ENCODE measurements around the gene EIF3B. TPM values are rescaled to one million over a fixed set of nuclear protein-coding genes. Genes with fewer than 3 reads are reported as not detected.
"Not testable (repeated sequence)": the region's sequence is repeated elsewhere in the genome, so short reads cannot be mapped to it uniquely, and the experiment has no call there.

The EIF3B gene
- total RNA-seq = 100 to 1,000 TPM in 6 of 7 donors, 10 to 100 TPM in 1; 79.6 to 150 (median 116) TPM
- polyA plus RNA-seq = 100 to 1,000 TPM in 1 of 3 donors, 10 to 100 TPM in 2; 78.1 to 117 (median 96.9) TPM
- long read RNA-seq, donor 1, transcript EIF3B-202 (19 exons, 2,966 nt) = major isoform, 8 of 11 reads
- long read RNA-seq, donor 1, partial matches to known transcripts = 0 of 11 reads
- long read RNA-seq, donor 1, other reads (novel, unspliced or antisense) = 0 of 11 reads
- long read RNA-seq, donor 2, transcript EIF3B-202 (19 exons, 2,966 nt) = minor isoform, 7 of 17 reads
- long read RNA-seq, donor 2, transcript EIF3B-201 (19 exons, 3,055 nt) = major isoform, 9 of 17 reads
- long read RNA-seq, donor 2, partial matches to known transcripts = 0 of 17 reads
- long read RNA-seq, donor 2, other reads (novel, unspliced or antisense) = 0 of 17 reads

- Histone ChIP-seq H3K27ac (peak within 1 kb of the TSS; percentile 96 to 100 (median 100)), H3K36me3 (peaks cover 0 to 29% (median 5%) of the 10 kb centered on the region in 6 donors), H3K4me1 (peaks cover 32 to 56% (median 53%) of the 10 kb centered on the region in 6 donors), H3K4me3 (peak within 1 kb of the TSS; percentile 86 to 100 (median 98)), H3K27me3 (replicated peaks in 1 of 7) (no peaks in the 10 kb centered on the region), H3K9me3 (no peaks in the 10 kb centered on the region)
- TF ChIP-seq POLR2A (IDR thresholded peaks at IDR 0.05) = peak in 2 of 3 donors; percentile 51 to 64
- TF ChIP-seq CTCF (IDR thresholded peaks at IDR 0.05 in 8 of 11, conservative IDR thresholded peaks at IDR 0.05 in 3 of 11) = peak in 2 of 11 experiments; percentile 11
- peak; percentile 92 to 94 (median 94) for TF ChIP-seq POLR2AphosphoS5 (IDR thresholded peaks at IDR 0.05)
- 0% methylated on average over 23 to 55 of the region's 55 CpGs for WGBS, 5 donors
- DNase-seq = peak; percentile 97
- intact Hi-C loops (cut with DNase I; ENCODE audit: low total_unique reads) = loop anchor here (5.0 kb wide), 1 partner anchor 112 kb away; the partner anchor contains the start of genes MRM2 and NUDT1
These were observed at the start of gene EIF3B for GRCh38 chr7:2354186-2354938. EIF3B (plus strand) TSS chr7:2354827; CDS start chr7:2354922, 95 bp downstream.

GRCh38 chr7:2305258-2305657, 49.4 kb upstream of the EIF3B start:
- DNase-seq; H3K9me3 ChIP-seq; intact Hi-C loops (cut with DNase I; ENCODE audit: low total_unique reads); H3K27me3 ChIP-seq (replicated peaks in 1 of 7): not testable (repeated sequence)
- WGBS, 5 donors = 86 to 90% (median 89%) methylated on average over 6 of the region's 6 CpGs
- Histone ChIP-seq H3K36me3 (peaks cover 0 to 14% (median 2%) of the 10 kb centered on the region in 6 donors), H3K27ac (peak overlapping the region; percentile 28 to 98 (median 84)), H3K4me1 (peaks cover 13 to 82% (median 65%) of the 10 kb centered on the region in 6 donors), H3K4me3 (peak overlapping the region in 4 of 8 donors; percentile 9 to 64 (median 30))

GRCh38 chr7:2306688-2307087, 47.9 kb upstream of the EIF3B start:
- H3K9me3 ChIP-seq = no peaks in the 10 kb centered on the region
- peaks cover 19 to 82% (median 63%) of the 10 kb centered on the region in 6 donors for H3K4me1 ChIP-seq
- no peak for DNase-seq
- peaks cover 0 to 14% (median 2%) of the 10 kb centered on the region in 6 donors for H3K36me3 ChIP-seq
- peak overlapping the region in 6 of 8 donors; percentile 15 to 64 (median 26) for H3K4me3 ChIP-seq
- no peaks in the 10 kb centered on the region for H3K27me3 ChIP-seq (replicated peaks in 1 of 7)
- intact Hi-C loops (cut with DNase I; ENCODE audit: low total_unique reads) = no loop called here
- TF ChIP-seq CTCF (IDR thresholded peaks at IDR 0.05 in 8 of 11, conservative IDR thresholded peaks at IDR 0.05 in 3 of 11) = no peak
- TF ChIP-seq POLR2AphosphoS5 (IDR thresholded peaks at IDR 0.05) = no peak
- no peak for TF ChIP-seq POLR2A (IDR thresholded peaks at IDR 0.05)
- H3K27ac ChIP-seq = peak overlapping the region in 7 of 8 donors; percentile 41 to 98 (median 95)
- 64 to 80% (median 75%) methylated on average over 6 of the region's 6 CpGs for WGBS, 5 donors

- no peak for DNase-seq
- peak overlapping the region in 7 of 8 donors; percentile 41 to 98 (median 95) for H3K27ac ChIP-seq
- peaks cover 19 to 88% (median 69%) of the 10 kb centered on the region in 6 donors for H3K4me1 ChIP-seq
- peaks cover 0 to 14% (median 2%) of the 10 kb centered on the region in 6 donors for H3K36me3 ChIP-seq
- no peak for TF ChIP-seq CTCF (IDR thresholded peaks at IDR 0.05 in 8 of 11, conservative IDR thresholded peaks at IDR 0.05 in 3 of 11)
- TF ChIP-seq POLR2AphosphoS5 (IDR thresholded peaks at IDR 0.05) = peak in 1 of 3 donors; percentile 29
- WGBS, 5 donors = 27 to 35% (median 32%) methylated on average over 7 of the region's 7 CpGs
- peak overlapping the region in 5 of 8 donors; percentile 15 to 64 (median 26) for H3K4me3 ChIP-seq
- H3K27me3 ChIP-seq (replicated peaks in 1 of 7) = no peaks in the 10 kb centered on the region
- intact Hi-C loops (cut with DNase I; ENCODE audit: low total_unique reads) = no loop called here
- no peaks in the 10 kb centered on the region for H3K9me3 ChIP-seq
These were observed 46.9 kb upstream of the EIF3B start for GRCh38 chr7:2307690-2308107.

Measured in spleen (tissue), 13 donors.